ENCODE results near the gene CCNT2.

The CCNT2 gene

GRCh38 chr2:134979221-134979620, 60.6 kb downstream of the CCNT2 start:
- no peak overlapping the region for H3K4me3 ChIP-seq (ENCODE audit: low read length)
- TF ChIP-seq ZNF274 (IDR thresholded peaks at IDR 0.05; ENCODE audit: low read depth, low read length) = no peak

GRCh38 chr2:134980639-134981038, 62.0 kb downstream of the CCNT2 start:
- H3K4me3 ChIP-seq (ENCODE audit: low read length) = no peak overlapping the region

GRCh38 chr2:134982603-134983002, 64.0 kb downstream of the CCNT2 start:
- no peak for TF ChIP-seq ZNF274 (IDR thresholded peaks at IDR 0.05; ENCODE audit: low read depth, low read length)
- no peak overlapping the region for H3K4me3 ChIP-seq (ENCODE audit: low read length)

More at GRCh38 chr2:134980639-134981038, 62.0 kb downstream of the CCNT2 start:
- TF ChIP-seq ZNF274 (IDR thresholded peaks at IDR 0.05; ENCODE audit: low read depth, low read length) = no peak

- no peak overlapping the region for H3K4me3 ChIP-seq (ENCODE audit: low read length)
- TF ChIP-seq ZNF274 (IDR thresholded peaks at IDR 0.05; ENCODE audit: low read depth, low read length) = no peak
Observed at GRCh38 chr2:134985061-134985460, 66.4 kb downstream of the CCNT2 start.

- TF ChIP-seq ZNF274 (IDR thresholded peaks at IDR 0.05; ENCODE audit: low read depth, low read length) = no peak
- H3K4me3 ChIP-seq (ENCODE audit: low read length) = no peak overlapping the region
Observed at GRCh38 chr2:134988994-134989605, 70.5 kb downstream of the CCNT2 start.

- no peak for TF ChIP-seq ZNF274 (IDR thresholded peaks at IDR 0.05; ENCODE audit: low read depth, low read length)
- H3K4me3 ChIP-seq (ENCODE audit: low read length) = no peak overlapping the region
Observed at GRCh38 chr2:134999521-134999920, 80.9 kb downstream of the CCNT2 start.

GRCh38 chr2:135002836-135003235, 84.2 kb downstream of the CCNT2 start:
- no peak for TF ChIP-seq ZNF274 (IDR thresholded peaks at IDR 0.05; ENCODE audit: low read depth, low read length)
- H3K4me3 ChIP-seq (ENCODE audit: low read length) = no peak overlapping the region

- TF ChIP-seq ZNF274 (IDR thresholded peaks at IDR 0.05; ENCODE audit: low read depth, low read length) = no peak
- no peak overlapping the region for H3K4me3 ChIP-seq (ENCODE audit: low read length)
Observed at GRCh38 chr2:135004005-135004746, 85.6 kb downstream of the CCNT2 start.

- no peak for TF ChIP-seq ZNF274 (IDR thresholded peaks at IDR 0.05; ENCODE audit: low read depth, low read length)
- no peak overlapping the region for H3K4me3 ChIP-seq (ENCODE audit: low read length)
Observed at GRCh38 chr2:135005753-135006152, 87.1 kb downstream of the CCNT2 start.
